Astrocyte of the hippocampus (primary cell): ENCODE data around the gene ACSS1.

Experiments used
- DNase-seq: peaks from one replicate; pipeline ENCODE4 v3.0.0; 2011; ENCODE audit warnings: low read depth, low spot score

ACSS1 gene

GRCh38 chr20:25046181-25046641 lies 11.7 kb downstream of the ACSS1 start:
- DNase-seq, result no peak

GRCh38 chr20:25045343-25045712 lies 12.6 kb downstream of the ACSS1 start:
- DNase-seq, result no peak

DNA sequence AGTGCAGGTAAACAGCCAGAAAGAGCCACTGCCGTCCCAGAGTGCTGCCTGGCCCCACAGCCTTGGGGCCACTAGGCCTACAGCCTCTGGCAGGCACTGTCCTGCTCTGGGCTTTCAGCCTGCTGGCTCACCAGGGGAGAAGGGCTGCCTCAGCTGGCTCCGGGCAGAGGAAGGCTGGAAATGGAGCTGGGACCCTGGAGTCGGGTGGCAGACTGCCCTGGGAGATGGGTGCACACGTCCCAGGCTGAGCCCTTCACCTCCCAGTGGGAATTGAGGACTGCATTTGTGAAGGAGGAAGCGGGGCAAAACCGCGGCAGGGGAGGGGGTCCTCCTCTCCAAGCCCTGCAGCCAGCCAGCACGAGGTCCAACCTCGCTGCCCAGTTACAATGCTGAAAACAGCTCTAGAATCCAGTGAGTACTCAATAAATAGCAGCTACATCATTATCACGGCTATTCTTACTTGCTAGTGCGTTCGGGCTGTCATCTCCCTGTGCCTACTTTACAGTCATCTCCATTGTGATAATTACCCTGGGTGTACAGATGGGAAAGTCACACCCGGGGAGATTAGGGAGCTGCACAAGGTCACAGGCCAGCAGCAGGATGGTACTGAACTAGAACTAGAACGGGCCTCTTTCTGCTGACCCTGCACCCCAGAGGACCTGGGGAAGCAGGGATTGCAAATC lies 13.1 kb downstream of the ACSS1 start:
- no peak for DNase-seq

- no peak for DNase-seq
Measured at GRCh38 chr20:25044261-25044560, 13.7 kb downstream of the ACSS1 start.

- DNase-seq, result no peak
Measured at GRCh38 chr20:25043499-25044260, 14.3 kb downstream of the ACSS1 start.

GRCh38 chr20:25042531-25043498 lies 15.1 kb downstream of the ACSS1 start:
- DNase-seq, result no peak

DNA sequence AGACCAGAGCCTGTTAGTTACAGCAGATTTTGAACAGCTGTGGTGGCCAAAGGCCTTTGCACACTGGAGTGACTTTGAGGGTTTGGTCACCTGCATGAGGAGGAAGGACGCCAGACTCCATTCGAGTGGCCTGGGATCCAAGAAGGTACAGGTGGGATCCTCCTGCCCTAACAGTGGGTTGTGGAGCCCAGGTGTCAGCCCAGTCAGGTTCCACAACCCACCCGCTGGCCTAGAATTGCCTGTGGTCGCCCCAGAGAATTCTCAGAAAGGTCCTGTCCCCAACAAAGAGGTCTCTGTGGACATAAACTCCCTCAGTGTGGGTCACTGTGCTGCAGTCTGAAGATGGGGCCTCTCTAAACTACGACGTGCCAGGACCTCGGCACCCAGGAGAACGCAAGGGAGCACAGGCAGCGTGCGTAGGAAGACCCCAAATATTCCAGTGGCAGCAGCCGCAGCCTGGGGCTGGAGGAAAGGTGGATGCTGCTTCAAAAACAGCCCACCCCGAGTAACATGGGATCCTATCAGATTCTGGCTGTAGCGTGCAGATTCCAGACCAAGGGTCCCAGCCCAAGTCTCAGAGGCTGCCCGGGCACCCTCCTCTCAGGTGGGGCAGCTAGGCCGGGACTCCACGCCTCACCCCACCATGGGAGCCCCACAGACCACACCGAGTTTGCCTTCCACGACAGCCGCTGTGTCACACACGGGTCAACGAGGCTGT lies 16.0 kb downstream of the ACSS1 start:
- DNase-seq, result no peak

DNA sequence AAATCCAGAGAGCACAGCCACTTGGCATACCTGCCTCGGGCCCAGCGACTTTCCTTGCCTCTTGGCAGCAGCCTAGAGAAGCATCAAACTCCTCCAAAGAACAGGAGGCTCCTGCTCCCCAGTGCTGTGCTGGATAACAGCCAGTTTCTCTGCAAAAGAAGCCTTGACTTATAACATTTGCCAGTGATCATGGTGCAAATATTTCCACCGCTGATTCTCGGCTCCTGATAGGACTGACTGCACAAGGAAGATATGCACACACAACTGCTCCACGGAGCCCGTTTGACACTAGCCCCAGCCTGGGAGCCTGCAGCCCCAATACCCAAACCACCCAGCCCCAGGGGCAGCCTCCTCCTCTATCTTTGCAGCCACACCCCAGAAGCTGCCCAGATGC lies 17.5 kb downstream of the ACSS1 start:
- peak; percentile 60 for DNase-seq

DNA sequence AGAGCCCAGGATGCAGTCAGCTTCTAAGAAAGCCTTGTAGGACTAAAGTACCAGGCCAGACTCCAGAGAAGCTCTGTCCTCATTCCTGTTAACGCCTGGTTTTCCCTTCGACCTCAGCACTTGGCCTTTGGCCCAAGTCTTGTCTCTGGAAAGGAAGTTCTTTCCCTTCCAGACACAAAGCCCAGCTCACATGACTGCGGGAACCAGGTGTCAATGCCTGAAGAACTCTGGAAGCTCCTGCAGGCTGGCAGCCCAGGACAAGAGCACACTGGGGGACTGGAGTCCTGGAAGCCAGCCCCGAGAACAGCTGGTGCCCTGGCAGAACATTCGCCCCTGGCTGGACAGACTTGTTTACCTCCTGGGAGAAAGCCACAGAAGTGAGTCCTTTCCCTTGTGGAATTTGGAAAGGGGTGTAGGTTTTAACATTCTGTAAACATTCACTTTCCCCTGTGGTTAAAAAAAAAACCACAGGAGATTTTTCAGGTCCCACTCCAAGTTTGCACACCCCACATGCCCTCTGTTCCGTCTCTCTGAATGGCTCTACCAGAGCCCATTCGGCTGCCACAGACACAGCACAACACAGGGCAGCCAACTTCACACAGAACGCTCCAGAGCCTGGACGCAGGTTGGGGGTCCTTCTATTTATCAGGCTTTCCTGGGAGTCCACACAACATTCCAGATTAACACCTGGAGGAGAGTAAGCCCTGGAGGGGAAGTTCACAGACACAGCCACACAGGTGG lies 18.1 kb downstream of the ACSS1 start:
- peak; percentile 88 for DNase-seq

DNA sequence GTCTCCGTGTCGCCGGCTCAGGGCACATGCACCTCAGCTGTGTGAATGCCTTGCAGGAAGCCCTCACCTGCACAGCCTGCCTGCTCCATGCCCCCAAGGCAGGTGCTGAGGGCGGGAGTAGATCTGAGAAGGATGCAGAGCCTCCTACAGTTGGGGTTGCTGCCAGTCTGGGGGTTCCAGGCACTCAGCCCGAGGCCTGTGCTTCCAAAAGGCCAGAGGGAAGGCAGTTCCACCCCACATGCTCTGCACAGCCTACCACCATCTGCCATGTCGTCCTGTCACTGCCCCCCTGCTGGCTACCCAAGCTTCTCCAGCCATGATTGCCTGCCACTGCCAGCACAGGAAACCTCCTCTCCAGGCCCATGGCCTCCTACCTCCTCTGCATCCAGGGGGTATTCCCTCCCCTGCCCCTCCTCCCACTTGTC lies 19.3 kb downstream of the ACSS1 start:
- no peak for DNase-seq

GRCh38 chr20:25038103-25038410 lies 19.9 kb downstream of the ACSS1 start:
- DNase-seq, result no peak

- no peak for DNase-seq
Measured at GRCh38 chr20:25037288-25038102, 20.4 kb downstream of the ACSS1 start.

DNA sequence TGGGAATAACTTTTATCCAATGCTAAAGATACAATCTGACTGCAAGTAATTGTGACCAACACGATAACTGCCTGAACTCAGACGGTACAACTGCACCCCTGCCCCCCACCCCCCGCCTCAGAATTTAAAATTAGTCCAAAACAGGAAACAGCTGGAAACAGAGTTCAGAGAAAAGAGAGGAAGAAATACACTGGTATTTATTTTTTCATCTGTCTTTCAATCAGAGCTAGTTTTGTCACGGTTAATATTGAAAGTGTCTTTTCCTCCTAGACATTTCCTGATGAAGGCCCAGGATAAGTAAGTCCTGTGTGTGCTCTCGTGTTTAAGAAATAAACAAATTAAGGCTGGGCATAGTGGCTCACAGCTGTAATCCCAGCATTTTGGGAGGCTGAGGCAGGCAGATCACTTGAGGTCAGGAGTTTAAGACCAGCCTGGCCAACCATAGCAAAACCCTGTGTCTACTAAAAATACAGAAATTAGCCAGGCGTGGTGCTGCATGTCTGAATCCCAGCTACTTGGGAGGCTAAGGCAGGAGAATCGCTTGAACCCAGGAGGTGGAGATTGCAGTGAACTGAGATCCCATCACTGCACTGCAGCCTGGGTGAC lies 21.5 kb downstream of the ACSS1 start:
- DNase-seq, result no peak

DNA sequence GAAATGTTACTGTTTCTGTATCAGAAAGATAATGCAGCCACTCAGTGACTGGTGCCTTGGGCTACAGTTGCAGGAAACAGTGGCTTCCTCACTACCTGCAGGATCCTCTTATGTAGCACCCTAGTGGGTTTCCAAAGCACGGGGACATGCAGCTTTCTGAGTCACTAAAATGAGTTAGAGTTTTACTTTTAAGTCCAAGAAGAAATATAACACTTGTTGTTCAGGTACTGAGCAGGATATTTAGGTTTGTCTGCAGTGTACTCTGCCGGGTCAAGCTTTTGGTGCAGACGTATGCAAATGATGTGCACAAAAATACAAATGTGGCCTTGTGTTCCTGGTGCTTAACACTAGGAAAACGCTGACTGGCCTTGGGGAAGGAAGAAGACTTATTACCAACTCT lies 22.0 kb downstream of the ACSS1 start:
- no peak for DNase-seq

DNA sequence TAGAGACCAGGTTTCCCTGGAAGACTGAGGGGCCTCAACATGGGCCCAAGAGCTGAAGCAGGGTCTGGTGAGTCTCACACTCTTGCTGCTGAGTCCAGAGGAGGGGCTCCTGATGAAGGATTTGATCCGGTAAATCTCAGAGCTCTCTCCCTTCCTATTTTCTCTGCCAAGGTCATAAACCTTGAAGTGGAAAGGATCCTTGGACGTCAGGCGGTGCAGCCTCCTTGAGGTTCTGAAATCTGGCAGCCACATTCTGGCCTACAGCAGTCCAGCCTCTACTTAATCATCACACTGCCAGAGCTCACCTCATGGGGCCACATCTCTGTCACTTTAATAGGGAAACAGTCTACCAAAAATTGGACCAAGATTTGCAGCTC lies 24.0 kb downstream of the ACSS1 start:
- DNase-seq, result no peak

DNA sequence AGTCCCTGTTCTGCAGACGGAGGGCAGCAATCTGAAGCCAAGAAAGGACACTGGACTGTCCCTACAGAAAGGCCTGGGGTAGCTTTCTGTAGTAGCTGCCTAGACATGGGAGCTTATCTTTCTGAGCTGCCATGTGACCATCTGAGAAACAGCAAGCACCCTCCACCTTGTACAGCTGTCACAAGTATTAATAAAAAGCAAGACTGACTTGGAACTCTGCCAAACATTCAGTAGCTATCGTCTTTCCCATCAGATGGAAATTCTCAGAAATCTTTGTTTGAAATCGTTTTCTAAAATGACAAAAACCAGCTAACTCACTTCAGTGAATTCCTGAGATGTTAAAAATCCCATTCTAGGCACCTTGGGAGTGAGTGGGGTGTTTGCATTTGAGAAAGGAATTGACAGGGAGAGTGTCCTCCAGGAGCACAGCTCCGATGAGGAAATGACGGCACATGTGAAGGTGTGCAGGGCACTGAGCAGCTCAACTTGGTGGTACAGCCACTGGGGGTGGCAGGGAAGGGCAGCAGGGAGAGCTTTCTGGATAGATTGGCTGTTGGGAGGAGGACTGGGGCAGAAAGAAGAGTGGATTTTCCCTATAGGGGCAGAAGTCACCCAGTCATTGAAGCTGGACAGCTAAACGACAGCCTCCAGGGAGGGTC lies 24.5 kb downstream of the ACSS1 start:
- no peak for DNase-seq

GRCh38 chr20:25032478-25033264 lies 25.3 kb downstream of the ACSS1 start:
- DNase-seq, result peak; percentile 76

- DNase-seq, result peak; percentile 7
Measured at GRCh38 chr20:25032065-25032477, 25.9 kb downstream of the ACSS1 start.
